HEK293 (cell line): ENCODE measurements around the gene NFKBIB.

ENCODE experiments used
- KLF8 ChIP-seq: fragments of 450-650 bp; formaldehyde crosslinking; IDR thresholded peaks from 2 replicates; pipeline ENCODE4 v1.5.1; 2016; ENCODE audit warnings: missing biosample characterization, missing genetic modification characterization
- PRDM1 ChIP-seq: fragments of 450-650 bp; formaldehyde crosslinking; IDR thresholded peaks from 2 replicates; pipeline ENCODE4; 2016; ENCODE audit warnings: missing biosample characterization, missing genetic modification characterization
- ZFHX2 ChIP-seq: fragments of 450-650 bp; formaldehyde crosslinking; conservative IDR thresholded peaks from 2 replicates; pipeline ENCODE4 v1.5.1; 2016; ENCODE audit warnings: missing biosample characterization, missing genetic modification characterization
- ZFP3 ChIP-seq: fragments of 450-650 bp; formaldehyde crosslinking; IDR thresholded peaks from 2 replicates; pipeline ENCODE4 v1.5.1; 2016; ENCODE audit warnings: low read depth, missing biosample characterization, missing genetic modification characterization
- ZIC2 ChIP-seq: fragments of 450-650 bp; formaldehyde crosslinking; IDR thresholded peaks from 2 replicates; pipeline ENCODE4 v1.5.1; 2016; ENCODE audit warnings: missing biosample characterization, missing genetic modification characterization
- ZNF175 ChIP-seq: fragments of 450-650 bp; formaldehyde crosslinking; IDR thresholded peaks from 2 replicates; pipeline ENCODE4 v1.5.1; 2016; ENCODE audit warnings: missing biosample characterization, missing genetic modification characterization
- ZNF214 ChIP-seq: fragments of 450-650 bp; formaldehyde crosslinking; IDR thresholded peaks from 2 replicates; pipeline ENCODE4 v1.5.1; 2017; ENCODE audit warnings: missing biosample characterization, mild to moderate bottlenecking, missing genetic modification characterization, borderline replicate concordance
- ZNF239 ChIP-seq: fragments of 450-650 bp; formaldehyde crosslinking; IDR thresholded peaks from 2 replicates; pipeline ENCODE4 v1.5.1; 2016; ENCODE audit warnings: missing biosample characterization, missing genetic modification characterization
- ZNF248 ChIP-seq: fragments of 450-650 bp; formaldehyde crosslinking; IDR thresholded peaks from 2 replicates; pipeline ENCODE4 v1.5.1; 2017; ENCODE audit warnings: missing biosample characterization, missing genetic modification characterization
- ZNF521 ChIP-seq: fragments of 450-650 bp; formaldehyde crosslinking; IDR thresholded peaks from 2 replicates; pipeline ENCODE4 v1.5.1; 2017; ENCODE audit warnings: missing biosample characterization, mild to moderate bottlenecking, missing genetic modification characterization
- ZNF585B ChIP-seq: fragments of 450-650 bp; formaldehyde crosslinking; IDR thresholded peaks from 2 replicates; pipeline ENCODE4 v1.5.1; 2016; ENCODE audit warnings: missing biosample characterization, missing genetic modification characterization
- ZNF623 ChIP-seq: fragments of 450-650 bp; formaldehyde crosslinking; IDR thresholded peaks from 2 replicates; pipeline ENCODE4 v1.5.1; 2016; ENCODE audit warnings: missing biosample characterization, missing genetic modification characterization
- ZNF664 ChIP-seq: fragments of 450-650 bp; formaldehyde crosslinking; IDR thresholded peaks from 2 replicates; pipeline ENCODE4 v1.5.1; 2016; ENCODE audit warnings: missing biosample characterization, missing genetic modification characterization
- ZNF670 ChIP-seq: fragments of 450-650 bp; formaldehyde crosslinking; IDR thresholded peaks from 2 replicates; pipeline ENCODE4 v1.5.1; 2016; ENCODE audit warnings: missing biosample characterization, missing genetic modification characterization, low read depth
- TF ChIP-seq, protein P1 (sequence below): fragments of 450-650 bp; IDR thresholded peaks from 2 replicates; pipeline ENCODE4 v1.5.1; 2018; ENCODE audit warnings: missing biosample characterization, missing genetic modification characterization
- TF ChIP-seq, protein P2 (sequence below): fragments of 450-650 bp; formaldehyde crosslinking; conservative IDR thresholded peaks from 2 replicates; pipeline ENCODE4 v1.5.1; 2016; ENCODE audit warnings: low read depth, missing biosample characterization, missing genetic modification characterization
- TF ChIP-seq, protein P3 (sequence below): fragments of 450-650 bp; formaldehyde crosslinking; IDR thresholded peaks from 2 replicates; pipeline ENCODE4 v1.5.1; 2016; ENCODE audit warnings: missing biosample characterization, missing genetic modification characterization, borderline replicate concordance
- TF ChIP-seq, protein P4 (sequence below): fragments of 450-650 bp; formaldehyde crosslinking; IDR thresholded peaks from 2 replicates; pipeline ENCODE4 v1.5.1; 2016; ENCODE audit warnings: missing biosample characterization, missing genetic modification characterization
- TF ChIP-seq, protein P5 (sequence below): fragments of 450-650 bp; formaldehyde crosslinking; IDR thresholded peaks from 2 replicates; pipeline ENCODE4; 2016; ENCODE audit warnings: missing biosample characterization, missing genetic modification characterization
- TF ChIP-seq, protein P6 (sequence below): fragments of 450-650 bp; formaldehyde crosslinking; IDR thresholded peaks from 2 replicates; pipeline ENCODE4 v1.5.1; 2016; ENCODE audit warnings: missing biosample characterization, missing genetic modification characterization

The NFKBIB gene

DNA sequence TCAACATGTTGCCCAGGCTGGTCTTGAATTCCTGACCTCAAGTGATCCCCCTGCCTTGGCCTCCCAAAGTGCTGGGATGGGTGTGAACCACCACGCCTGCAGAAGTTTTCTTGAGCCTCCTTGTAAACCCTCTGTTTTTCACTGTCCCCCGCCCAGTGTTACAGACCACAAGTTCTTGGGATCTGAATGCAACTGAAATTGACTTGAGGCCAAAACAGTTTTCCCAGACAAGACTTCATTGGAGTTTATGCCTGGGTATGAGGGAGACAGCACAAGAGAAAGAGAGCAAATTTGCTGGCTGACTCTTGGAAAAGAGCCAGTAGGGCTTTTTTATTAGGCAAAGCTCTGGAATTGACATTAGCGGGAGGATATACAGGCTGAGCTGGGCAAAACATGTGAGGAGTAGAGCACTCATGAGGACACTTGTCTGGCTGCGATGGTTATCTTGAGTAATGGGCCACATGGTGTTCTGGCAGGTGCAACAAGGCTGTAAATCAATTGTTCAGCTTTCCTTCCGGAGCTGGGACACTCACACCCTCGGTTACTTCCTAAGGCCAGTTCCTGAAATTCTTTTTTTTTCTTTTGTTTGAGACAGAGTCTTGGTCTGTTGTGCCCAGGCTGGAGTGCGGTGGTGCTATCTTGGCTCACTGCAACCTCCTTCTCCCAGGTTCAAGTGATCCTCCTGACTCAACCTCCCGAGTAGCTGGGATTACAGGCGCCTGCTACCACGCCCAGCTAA is 37.3 kb upstream of the NFKBIB start (continued):
- no peak for TF ChIP-seq ZNF585B (tag by site-specific recombination)
- no peak for TF ChIP-seq ZNF521 (tag by site-specific recombination)
- TF ChIP-seq, protein P1, sequence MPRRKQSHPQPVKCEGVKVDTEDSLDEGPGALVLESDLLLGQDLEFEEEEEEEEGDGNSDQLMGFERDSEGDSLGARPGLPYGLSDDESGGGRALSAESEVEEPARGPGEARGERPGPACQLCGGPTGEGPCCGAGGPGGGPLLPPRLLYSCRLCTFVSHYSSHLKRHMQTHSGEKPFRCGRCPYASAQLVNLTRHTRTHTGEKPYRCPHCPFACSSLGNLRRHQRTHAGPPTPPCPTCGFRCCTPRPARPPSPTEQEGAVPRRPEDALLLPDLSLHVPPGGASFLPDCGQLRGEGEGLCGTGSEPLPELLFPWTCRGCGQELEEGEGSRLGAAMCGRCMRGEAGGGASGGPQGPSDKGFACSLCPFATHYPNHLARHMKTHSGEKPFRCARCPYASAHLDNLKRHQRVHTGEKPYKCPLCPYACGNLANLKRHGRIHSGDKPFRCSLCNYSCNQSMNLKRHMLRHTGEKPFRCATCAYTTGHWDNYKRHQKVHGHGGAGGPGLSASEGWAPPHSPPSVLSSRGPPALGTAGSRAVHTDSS (tag by site-specific recombination): peak; percentile 36; the same call in 1 of the 2 replicates
- TF ChIP-seq KLF8 (tag by site-specific recombination): no peak; the same call in 1 of the 2 replicates
- TF ChIP-seq ZFP3 (tag by site-specific recombination): no peak
- TF ChIP-seq ZNF670: no peak
- peak; percentile 70 for TF ChIP-seq PRDM1
- peak; percentile 94 for TF ChIP-seq ZIC2 (tag by site-specific recombination)
- TF ChIP-seq, protein P2, sequence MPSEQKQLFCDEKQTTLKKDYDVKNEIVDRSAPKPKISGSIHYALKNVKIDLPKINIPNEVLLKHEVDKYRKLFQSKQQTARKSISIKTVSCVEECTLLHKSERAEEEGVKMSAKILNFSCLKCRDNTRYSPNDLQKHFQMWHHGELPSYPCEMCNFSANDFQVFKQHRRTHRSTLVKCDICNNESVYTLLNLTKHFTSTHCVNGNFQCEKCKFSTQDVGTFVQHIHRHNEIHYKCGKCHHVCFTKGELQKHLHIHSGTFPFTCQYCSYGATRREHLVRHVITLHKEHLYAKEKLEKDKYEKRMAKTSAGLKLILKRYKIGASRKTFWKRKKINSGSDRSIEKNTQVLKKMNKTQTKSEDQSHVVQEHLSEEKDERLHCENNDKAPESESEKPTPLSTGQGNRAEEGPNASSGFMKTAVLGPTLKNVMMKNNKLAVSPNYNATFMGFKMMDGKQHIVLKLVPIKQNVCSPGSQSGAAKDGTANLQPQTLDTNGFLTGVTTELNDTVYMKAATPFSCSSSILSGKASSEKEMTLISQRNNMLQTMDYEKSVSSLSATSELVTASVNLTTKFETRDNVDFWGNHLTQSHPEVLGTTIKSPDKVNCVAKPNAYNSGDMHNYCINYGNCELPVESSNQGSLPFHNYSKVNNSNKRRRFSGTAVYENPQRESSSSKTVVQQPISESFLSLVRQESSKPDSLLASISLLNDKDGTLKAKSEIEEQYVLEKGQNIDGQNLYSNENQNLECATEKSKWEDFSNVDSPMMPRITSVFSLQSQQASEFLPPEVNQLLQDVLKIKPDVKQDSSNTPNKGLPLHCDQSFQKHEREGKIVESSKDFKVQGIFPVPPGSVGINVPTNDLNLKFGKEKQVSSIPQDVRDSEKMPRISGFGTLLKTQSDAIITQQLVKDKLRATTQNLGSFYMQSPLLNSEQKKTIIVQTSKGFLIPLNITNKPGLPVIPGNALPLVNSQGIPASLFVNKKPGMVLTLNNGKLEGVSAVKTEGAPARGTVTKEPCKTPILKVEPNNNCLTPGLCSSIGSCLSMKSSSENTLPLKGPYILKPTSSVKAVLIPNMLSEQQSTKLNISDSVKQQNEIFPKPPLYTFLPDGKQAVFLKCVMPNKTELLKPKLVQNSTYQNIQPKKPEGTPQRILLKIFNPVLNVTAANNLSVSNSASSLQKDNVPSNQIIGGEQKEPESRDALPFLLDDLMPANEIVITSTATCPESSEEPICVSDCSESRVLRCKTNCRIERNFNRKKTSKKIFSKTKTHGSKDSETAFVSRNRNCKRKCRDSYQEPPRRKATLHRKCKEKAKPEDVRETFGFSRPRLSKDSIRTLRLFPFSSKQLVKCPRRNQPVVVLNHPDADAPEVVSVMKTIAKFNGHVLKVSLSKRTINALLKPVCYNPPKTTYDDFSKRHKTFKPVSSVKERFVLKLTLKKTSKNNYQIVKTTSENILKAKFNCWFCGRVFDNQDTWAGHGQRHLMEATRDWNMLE: 0 out of 2 replicates have a peak, but pooled peaks have one; percentile 17
- TF ChIP-seq ZNF248 (tag by site-specific recombination): no peak
- TF ChIP-seq ZFHX2 (tag by site-specific recombination): no peak
- no peak for TF ChIP-seq ZNF623
- TF ChIP-seq, protein P3, sequence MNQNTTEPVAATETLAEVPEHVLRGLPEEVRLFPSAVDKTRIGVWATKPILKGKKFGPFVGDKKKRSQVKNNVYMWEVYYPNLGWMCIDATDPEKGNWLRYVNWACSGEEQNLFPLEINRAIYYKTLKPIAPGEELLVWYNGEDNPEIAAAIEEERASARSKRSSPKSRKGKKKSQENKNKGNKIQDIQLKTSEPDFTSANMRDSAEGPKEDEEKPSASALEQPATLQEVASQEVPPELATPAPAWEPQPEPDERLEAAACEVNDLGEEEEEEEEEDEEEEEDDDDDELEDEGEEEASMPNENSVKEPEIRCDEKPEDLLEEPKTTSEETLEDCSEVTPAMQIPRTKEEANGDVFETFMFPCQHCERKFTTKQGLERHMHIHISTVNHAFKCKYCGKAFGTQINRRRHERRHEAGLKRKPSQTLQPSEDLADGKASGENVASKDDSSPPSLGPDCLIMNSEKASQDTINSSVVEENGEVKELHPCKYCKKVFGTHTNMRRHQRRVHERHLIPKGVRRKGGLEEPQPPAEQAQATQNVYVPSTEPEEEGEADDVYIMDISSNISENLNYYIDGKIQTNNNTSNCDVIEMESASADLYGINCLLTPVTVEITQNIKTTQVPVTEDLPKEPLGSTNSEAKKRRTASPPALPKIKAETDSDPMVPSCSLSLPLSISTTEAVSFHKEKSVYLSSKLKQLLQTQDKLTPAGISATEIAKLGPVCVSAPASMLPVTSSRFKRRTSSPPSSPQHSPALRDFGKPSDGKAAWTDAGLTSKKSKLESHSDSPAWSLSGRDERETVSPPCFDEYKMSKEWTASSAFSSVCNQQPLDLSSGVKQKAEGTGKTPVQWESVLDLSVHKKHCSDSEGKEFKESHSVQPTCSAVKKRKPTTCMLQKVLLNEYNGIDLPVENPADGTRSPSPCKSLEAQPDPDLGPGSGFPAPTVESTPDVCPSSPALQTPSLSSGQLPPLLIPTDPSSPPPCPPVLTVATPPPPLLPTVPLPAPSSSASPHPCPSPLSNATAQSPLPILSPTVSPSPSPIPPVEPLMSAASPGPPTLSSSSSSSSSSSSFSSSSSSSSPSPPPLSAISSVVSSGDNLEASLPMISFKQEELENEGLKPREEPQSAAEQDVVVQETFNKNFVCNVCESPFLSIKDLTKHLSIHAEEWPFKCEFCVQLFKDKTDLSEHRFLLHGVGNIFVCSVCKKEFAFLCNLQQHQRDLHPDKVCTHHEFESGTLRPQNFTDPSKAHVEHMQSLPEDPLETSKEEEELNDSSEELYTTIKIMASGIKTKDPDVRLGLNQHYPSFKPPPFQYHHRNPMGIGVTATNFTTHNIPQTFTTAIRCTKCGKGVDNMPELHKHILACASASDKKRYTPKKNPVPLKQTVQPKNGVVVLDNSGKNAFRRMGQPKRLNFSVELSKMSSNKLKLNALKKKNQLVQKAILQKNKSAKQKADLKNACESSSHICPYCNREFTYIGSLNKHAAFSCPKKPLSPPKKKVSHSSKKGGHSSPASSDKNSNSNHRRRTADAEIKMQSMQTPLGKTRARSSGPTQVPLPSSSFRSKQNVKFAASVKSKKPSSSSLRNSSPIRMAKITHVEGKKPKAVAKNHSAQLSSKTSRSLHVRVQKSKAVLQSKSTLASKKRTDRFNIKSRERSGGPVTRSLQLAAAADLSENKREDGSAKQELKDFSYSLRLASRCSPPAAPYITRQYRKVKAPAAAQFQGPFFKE (tag by site-specific recombination): no peak
- peak; percentile 66; the same call in 1 of the 2 replicates for TF ChIP-seq ZNF664
- TF ChIP-seq, protein P4, sequence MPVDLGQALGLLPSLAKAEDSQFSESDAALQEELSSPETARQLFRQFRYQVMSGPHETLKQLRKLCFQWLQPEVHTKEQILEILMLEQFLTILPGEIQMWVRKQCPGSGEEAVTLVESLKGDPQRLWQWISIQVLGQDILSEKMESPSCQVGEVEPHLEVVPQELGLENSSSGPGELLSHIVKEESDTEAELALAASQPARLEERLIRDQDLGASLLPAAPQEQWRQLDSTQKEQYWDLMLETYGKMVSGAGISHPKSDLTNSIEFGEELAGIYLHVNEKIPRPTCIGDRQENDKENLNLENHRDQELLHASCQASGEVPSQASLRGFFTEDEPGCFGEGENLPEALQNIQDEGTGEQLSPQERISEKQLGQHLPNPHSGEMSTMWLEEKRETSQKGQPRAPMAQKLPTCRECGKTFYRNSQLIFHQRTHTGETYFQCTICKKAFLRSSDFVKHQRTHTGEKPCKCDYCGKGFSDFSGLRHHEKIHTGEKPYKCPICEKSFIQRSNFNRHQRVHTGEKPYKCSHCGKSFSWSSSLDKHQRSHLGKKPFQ (tag by site-specific recombination): peak; percentile 98
- TF ChIP-seq, protein P5, sequence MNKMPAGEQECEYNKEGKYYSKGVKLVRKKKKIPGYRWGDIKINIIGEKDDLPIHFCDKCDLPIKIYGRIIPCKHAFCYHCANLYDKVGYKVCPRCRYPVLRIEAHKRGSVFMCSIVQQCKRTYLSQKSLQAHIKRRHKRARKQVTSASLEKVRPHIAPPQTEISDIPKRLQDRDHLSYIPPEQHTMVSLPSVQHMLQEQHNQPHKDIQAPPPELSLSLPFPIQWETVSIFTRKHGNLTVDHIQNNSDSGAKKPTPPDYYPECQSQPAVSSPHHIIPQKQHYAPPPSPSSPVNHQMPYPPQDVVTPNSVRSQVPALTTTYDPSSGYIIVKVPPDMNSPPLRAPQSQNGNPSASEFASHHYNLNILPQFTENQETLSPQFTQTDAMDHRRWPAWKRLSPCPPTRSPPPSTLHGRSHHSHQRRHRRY (tag by site-specific recombination): no peak; the same call in 1 of the 2 replicates
- no peak for TF ChIP-seq ZNF175 (tag by site-specific recombination)
- no peak for TF ChIP-seq ZNF239 (tag by site-specific recombination)
- TF ChIP-seq, protein P6, sequence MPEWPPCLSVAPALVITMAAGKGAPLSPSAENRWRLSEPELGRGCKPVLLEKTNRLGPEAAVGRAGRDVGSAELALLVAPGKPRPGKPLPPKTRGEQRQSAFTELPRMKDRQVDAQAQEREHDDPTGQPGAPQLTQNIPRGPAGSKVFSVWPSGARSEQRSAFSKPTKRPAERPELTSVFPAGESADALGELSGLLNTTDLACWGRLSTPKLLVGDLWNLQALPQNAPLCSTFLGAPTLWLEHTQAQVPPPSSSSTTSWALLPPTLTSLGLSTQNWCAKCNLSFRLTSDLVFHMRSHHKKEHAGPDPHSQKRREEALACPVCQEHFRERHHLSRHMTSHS (tag by site-specific recombination): peak; percentile 71; the same call in 1 of the 2 replicates
- TF ChIP-seq ZNF214 (tag by site-specific recombination): no peak
